HAP-1 (cell line): Measurements from ENCODE around the gene KIAA0319L.

ENCODE experiments used
- DNase-seq, 2 experiments: peaks; one replicate each; pipeline ENCODE4 v3.0.0-alpha.2; 2016 to 2020; ENCODE audit warnings: low spot score in 2 of 2
- H3K27me3 ChIP-seq: fragments of 250-450 bp; sonication (Bioruptor Pico); 2 replicates; pipeline ENCODE4 v1.5.1; 2020; ENCODE audit warnings: low read depth, mild to moderate bottlenecking, moderate library complexity
- H3K36me3 ChIP-seq: fragments of 250-450 bp; sonication (Bioruptor Pico); replicated peaks from 2 replicates; pipeline ENCODE4 v1.5.1; 2020; ENCODE audit warnings: mild to moderate bottlenecking
- H3K4me1 ChIP-seq: fragments of 250-450 bp; sonication (Bioruptor Pico); 2 replicates; pipeline ENCODE4 v1.5.1; 2020; ENCODE audit warnings: mild to moderate bottlenecking
- H3K4me3 ChIP-seq: fragments of 250-450 bp; sonication (Bioruptor Pico); 2 replicates; pipeline ENCODE4 v1.5.1; 2020; ENCODE audit warnings: mild to moderate bottlenecking, moderate library complexity
- H3K9me3 ChIP-seq: fragments of 250-450 bp; sonication (Bioruptor Pico); 2 replicates; pipeline ENCODE4 v1.5.1; 2020; ENCODE audit warnings: mild to moderate bottlenecking, moderate library complexity
- in situ Hi-C: fragments of 300-500 bp; cut with MboI; formaldehyde crosslinking; loops from 3 replicates; pipeline ENCODE4 v1.14.3; 2020; ENCODE audit warnings: low sequenced_read_pairs, inconsistent platforms, mixed read lengths

KIAA0319L gene

GRCh38 chr1:35401049-35401448 lies 156.2 kb downstream of the KIAA0319L start:
- in situ Hi-C loops = no loop called here
- no peaks in the 10 kb centered on the region for H3K4me1 ChIP-seq
- no peaks in the 10 kb centered on the region for H3K9me3 ChIP-seq
- no peaks in the 10 kb centered on the region for H3K27me3 ChIP-seq
- no peak overlapping the region for H3K4me3 ChIP-seq
- DNase-seq = no peak
- H3K36me3 ChIP-seq = peaks cover 66% of the 10 kb centered on the region

- peaks cover 72% of the 10 kb centered on the region for H3K36me3 ChIP-seq
- H3K4me1 ChIP-seq = no peaks in the 10 kb centered on the region; the same call in 1 of the 2 replicates
- in situ Hi-C loops = no loop called here
- H3K9me3 ChIP-seq = no peaks in the 10 kb centered on the region
- DNase-seq = no peak
- no peak overlapping the region for H3K4me3 ChIP-seq
- H3K27me3 ChIP-seq = no peaks in the 10 kb centered on the region
Measured at GRCh38 chr1:35398739-35399138, 158.5 kb downstream of the KIAA0319L start.

GRCh38 chr1:35394386-35394785 lies 162.8 kb downstream of the KIAA0319L start:
- H3K27me3 ChIP-seq = no peaks in the 10 kb centered on the region
- H3K9me3 ChIP-seq = no peaks in the 10 kb centered on the region
- DNase-seq = no peak
- in situ Hi-C loops = no loop called here
- H3K4me3 ChIP-seq = no peak overlapping the region
- H3K36me3 ChIP-seq = peaks cover 55% of the 10 kb centered on the region
- no peaks in the 10 kb centered on the region; the same call in 1 of the 2 replicates for H3K4me1 ChIP-seq

- Histone ChIP-seq H3K4me1 (no peaks in the 10 kb centered on the region; the same call in 1 of the 2 replicates), H3K4me3 (no peak overlapping the region), H3K27me3 (no peaks in the 10 kb centered on the region), H3K36me3 (peaks cover 35% of the 10 kb centered on the region), H3K9me3 (no peaks in the 10 kb centered on the region)
- in situ Hi-C loops = no loop called here
- DNase-seq = no peak
Measured at GRCh38 chr1:35390600-35391494, 166.4 kb downstream of the KIAA0319L start.

- Histone ChIP-seq H3K9me3 (no peaks in the 10 kb centered on the region), H3K4me3 (no peak overlapping the region), H3K4me1 (no peaks in the 10 kb centered on the region), H3K27me3 (no peaks in the 10 kb centered on the region), H3K36me3 (peaks cover 19% of the 10 kb centered on the region)
- in situ Hi-C loops = no loop called here
- no peak for DNase-seq
Measured at GRCh38 chr1:35386959-35387358, 170.2 kb downstream of the KIAA0319L start.

- in situ Hi-C loops = no loop called here
- Histone ChIP-seq H3K9me3 (no peaks in the 10 kb centered on the region), H3K4me3 (no peak overlapping the region), H3K36me3 (peaks cover 19% of the 10 kb centered on the region), H3K27me3 (no peaks in the 10 kb centered on the region), H3K4me1 (no peaks in the 10 kb centered on the region)
- no peak for DNase-seq
Measured at GRCh38 chr1:35386290-35386689, 170.9 kb downstream of the KIAA0319L start.
